Measurements from ENCODE around the gene TNFSF4.

Gene TNFSF4

DNA sequence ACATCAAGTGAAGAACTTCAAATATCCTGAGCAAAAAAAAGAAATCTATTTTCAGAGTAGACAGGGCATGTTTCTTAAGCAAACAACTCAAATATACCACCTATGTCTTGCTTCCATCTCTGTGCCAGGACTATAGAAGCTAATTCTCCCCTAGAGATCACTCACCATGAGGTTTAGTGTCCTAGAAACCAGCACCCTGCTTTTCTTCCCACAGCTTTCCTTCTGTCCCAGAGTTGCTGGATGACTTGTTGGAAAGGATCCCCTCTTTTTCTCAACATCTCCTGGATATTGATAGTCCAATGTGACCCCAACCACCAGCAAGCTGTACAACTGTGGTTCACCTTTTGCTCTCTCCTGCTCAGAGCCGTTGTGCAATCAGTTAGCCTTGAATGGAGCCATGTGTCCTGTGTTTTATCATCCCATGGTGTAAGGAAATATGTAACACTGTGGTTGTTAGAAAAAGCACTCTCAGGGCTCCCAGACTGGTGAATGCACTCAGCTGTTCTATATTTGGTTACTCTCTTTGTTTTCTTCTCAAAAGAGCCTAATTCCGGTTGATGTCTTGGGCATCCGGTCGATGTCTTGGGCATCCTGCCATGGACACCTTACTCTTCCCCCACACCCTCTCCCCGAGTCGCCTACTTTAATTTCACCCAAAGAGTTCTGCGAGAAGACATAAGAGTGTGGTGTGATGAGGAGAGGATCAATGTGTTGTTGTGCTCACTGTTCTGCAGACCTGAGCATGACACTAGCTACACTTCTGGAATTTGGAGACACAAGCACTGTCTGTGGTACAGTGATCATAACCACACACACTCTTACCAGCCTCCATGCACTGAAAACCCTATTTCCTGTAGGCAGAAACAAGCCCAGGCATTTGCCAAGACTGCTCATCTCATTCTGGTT is 1.7 kb downstream of the TNFSF4 start:
- H3K27me3 ChIP-seq (ENCODE audit: low read depth, low read length): peaks cover 16% of the 10 kb centered on the region
- TF ChIP-seq, protein P1, sequence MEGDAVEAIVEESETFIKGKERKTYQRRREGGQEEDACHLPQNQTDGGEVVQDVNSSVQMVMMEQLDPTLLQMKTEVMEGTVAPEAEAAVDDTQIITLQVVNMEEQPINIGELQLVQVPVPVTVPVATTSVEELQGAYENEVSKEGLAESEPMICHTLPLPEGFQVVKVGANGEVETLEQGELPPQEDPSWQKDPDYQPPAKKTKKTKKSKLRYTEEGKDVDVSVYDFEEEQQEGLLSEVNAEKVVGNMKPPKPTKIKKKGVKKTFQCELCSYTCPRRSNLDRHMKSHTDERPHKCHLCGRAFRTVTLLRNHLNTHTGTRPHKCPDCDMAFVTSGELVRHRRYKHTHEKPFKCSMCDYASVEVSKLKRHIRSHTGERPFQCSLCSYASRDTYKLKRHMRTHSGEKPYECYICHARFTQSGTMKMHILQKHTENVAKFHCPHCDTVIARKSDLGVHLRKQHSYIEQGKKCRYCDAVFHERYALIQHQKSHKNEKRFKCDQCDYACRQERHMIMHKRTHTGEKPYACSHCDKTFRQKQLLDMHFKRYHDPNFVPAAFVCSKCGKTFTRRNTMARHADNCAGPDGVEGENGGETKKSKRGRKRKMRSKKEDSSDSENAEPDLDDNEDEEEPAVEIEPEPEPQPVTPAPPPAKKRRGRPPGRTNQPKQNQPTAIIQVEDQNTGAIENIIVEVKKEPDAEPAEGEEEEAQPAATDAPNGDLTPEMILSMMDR (IDR thresholded peaks at IDR 0.05; ENCODE audit: low read depth, low read length): no peak
- no peak for TF ChIP-seq EZH2phosphoT487 (IDR thresholded peaks at IDR 0.05; ENCODE audit: low read depth)
- H3K4me1 ChIP-seq (ENCODE audit: low read length): peaks cover 36% of the 10 kb centered on the region
- H3K36me3 ChIP-seq (replicated peaks; ENCODE audit: low read depth, low read length): no peaks in the 10 kb centered on the region
- no peaks in the 10 kb centered on the region for H4K20me1 ChIP-seq (ENCODE audit: insufficient read depth, low read length)
- H3K79me2 ChIP-seq (ENCODE audit: low read length): no peaks in the 10 kb centered on the region
- no peak overlapping the region for H2AFZ ChIP-seq (ENCODE audit: low read depth, low read length)
- no peak overlapping the region for H3K4me3 ChIP-seq (ENCODE audit: low read length)
- H3K9ac ChIP-seq (ENCODE audit: low read length): no peak overlapping the region
- no peak overlapping the region for H3K4me2 ChIP-seq (ENCODE audit: low read length)
- no peaks in the 10 kb centered on the region for H3K9me3 ChIP-seq (ENCODE audit: insufficient read depth, low read length)
- no peak overlapping the region for H3K27ac ChIP-seq (ENCODE audit: low read length)

DNA sequence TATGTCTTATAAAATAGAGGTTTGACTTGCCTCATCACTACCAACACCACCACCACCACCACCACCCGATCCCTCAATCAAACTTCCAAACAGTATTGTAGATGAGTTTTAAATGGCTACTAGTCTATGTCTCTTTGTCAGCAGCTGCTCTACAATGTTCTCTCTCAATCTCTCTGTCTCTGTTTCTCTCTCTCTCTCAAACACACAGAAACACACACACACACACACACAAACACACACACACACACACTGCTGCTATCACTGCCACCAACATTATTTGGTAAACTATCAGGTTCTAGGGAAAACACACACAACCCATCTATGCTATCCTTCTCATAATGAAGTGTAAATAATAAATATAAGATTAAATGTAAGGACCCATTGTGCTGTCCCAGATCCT is 2.4 kb downstream of the TNFSF4 start:
- Histone ChIP-seq H3K79me2 (ENCODE audit: low read length) (no peaks in the 10 kb centered on the region), H2AFZ (ENCODE audit: low read depth, low read length) (no peak overlapping the region), H3K9me3 (ENCODE audit: insufficient read depth, low read length) (no peaks in the 10 kb centered on the region), H3K4me1 (ENCODE audit: low read length) (peaks cover 36% of the 10 kb centered on the region), H3K27ac (ENCODE audit: low read length) (no peak overlapping the region), H3K9ac (ENCODE audit: low read length) (no peak overlapping the region), H3K4me3 (ENCODE audit: low read length) (no peak overlapping the region), H4K20me1 (ENCODE audit: insufficient read depth, low read length) (no peaks in the 10 kb centered on the region), H3K27me3 (ENCODE audit: low read depth, low read length) (peaks cover 16% of the 10 kb centered on the region), H3K36me3 (replicated peaks; ENCODE audit: low read depth, low read length) (no peaks in the 10 kb centered on the region), H3K4me2 (ENCODE audit: low read length) (no peak overlapping the region)
- TF ChIP-seq, protein P1 (IDR thresholded peaks at IDR 0.05; ENCODE audit: low read depth, low read length): no peak
- no peak for TF ChIP-seq EZH2phosphoT487 (IDR thresholded peaks at IDR 0.05; ENCODE audit: low read depth)

DNA sequence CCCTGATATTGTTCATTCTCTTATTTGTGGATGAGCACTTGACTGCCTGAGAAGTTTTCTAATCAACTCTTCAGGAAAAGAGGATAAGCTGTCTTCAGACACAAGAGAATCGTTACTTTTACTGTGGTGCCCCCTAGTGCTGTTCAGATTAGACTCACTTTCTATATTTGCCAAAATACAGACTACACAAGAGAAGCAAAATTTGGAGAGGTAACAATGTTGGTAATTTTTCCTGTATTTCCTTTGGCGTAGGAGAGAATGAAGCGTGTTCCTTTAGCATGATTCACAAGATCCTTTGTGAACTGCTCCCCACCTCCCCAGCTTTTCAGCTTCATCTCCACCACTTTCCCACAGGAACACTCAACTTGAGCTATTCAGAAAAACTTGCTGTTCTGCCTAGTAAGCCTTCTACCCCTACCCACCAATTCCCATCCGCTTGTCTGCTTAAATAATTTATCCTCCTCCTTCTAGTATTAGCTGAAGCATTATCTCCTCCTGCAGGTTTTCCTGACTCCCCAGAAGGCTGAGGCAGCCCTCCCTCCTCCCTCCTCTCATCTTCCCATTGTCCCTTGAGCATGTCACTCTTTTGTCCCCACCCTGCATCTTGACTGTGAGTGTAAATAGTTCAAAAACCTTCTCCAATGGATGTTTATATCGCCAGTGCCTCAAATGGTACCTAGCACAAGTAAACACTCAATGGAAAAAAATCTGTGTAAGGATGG is 4.5 kb downstream of the TNFSF4 start:
- Histone ChIP-seq H3K27ac (ENCODE audit: low read length) (no peak overlapping the region), H3K4me2 (ENCODE audit: low read length) (peak overlapping the region; percentile 23), H3K9me3 (ENCODE audit: insufficient read depth, low read length) (no peaks in the 10 kb centered on the region), H4K20me1 (ENCODE audit: insufficient read depth, low read length) (no peaks in the 10 kb centered on the region), H3K9ac (ENCODE audit: low read length) (no peak overlapping the region), H3K4me3 (ENCODE audit: low read length) (no peak overlapping the region), H2AFZ (ENCODE audit: low read depth, low read length) (no peak overlapping the region), H3K79me2 (ENCODE audit: low read length) (no peaks in the 10 kb centered on the region), H3K27me3 (ENCODE audit: low read depth, low read length) (peaks cover 16% of the 10 kb centered on the region), H3K4me1 (ENCODE audit: low read length) (peaks cover 34% of the 10 kb centered on the region), H3K36me3 (replicated peaks; ENCODE audit: low read depth, low read length) (no peaks in the 10 kb centered on the region)
- TF ChIP-seq EZH2phosphoT487 (IDR thresholded peaks at IDR 0.05; ENCODE audit: low read depth): no peak
- TF ChIP-seq, protein P1 (IDR thresholded peaks at IDR 0.05; ENCODE audit: low read depth, low read length): peak; percentile 97

DNA sequence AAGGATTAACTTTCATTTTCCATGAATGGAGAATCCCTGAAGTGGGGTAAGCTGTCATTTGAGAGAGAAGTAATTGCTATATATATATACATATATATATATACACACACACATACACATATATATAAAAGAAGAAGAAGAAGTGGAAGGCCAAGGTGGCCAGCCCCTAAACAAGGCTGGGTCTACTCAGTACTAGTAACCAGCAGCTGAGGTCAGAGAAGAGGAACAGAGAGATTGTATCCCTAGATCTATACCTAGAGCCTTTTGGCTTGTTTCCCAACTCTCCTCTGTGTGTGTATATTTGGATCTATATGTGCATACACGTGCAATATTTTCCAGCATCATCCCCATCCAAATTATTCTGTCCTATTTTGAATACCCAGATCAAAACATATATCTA is 5.2 kb downstream of the TNFSF4 start:
- H3K36me3 ChIP-seq (replicated peaks; ENCODE audit: low read depth, low read length): no peaks in the 10 kb centered on the region
- peaks cover 28% of the 10 kb centered on the region for H3K4me1 ChIP-seq (ENCODE audit: low read length)
- no peaks in the 10 kb centered on the region for H4K20me1 ChIP-seq (ENCODE audit: insufficient read depth, low read length)
- H3K27ac ChIP-seq (ENCODE audit: low read length): no peak overlapping the region
- H3K9ac ChIP-seq (ENCODE audit: low read length): no peak overlapping the region
- H3K9me3 ChIP-seq (ENCODE audit: insufficient read depth, low read length): no peaks in the 10 kb centered on the region
- TF ChIP-seq, protein P1 (IDR thresholded peaks at IDR 0.05; ENCODE audit: low read depth, low read length): no peak
- TF ChIP-seq EZH2phosphoT487 (IDR thresholded peaks at IDR 0.05; ENCODE audit: low read depth): no peak
- no peak overlapping the region for H2AFZ ChIP-seq (ENCODE audit: low read depth, low read length)
- peaks cover 16% of the 10 kb centered on the region for H3K27me3 ChIP-seq (ENCODE audit: low read depth, low read length)
- H3K4me2 ChIP-seq (ENCODE audit: low read length): peak overlapping the region; percentile 23
- H3K4me3 ChIP-seq (ENCODE audit: low read length): no peak overlapping the region
- H3K79me2 ChIP-seq (ENCODE audit: low read length): no peaks in the 10 kb centered on the region

Measured in OCI-LY3 (cell line).